Smooth muscle cell (in vitro differentiated cells): ENCODE data around the gene IL27RA. TPM values are rescaled to one million over a fixed set of nuclear protein-coding genes. Genes with fewer than 3 reads are reported as not detected.

Source experiments
- DNase-seq: peaks from one replicate; lab custom pipeline; 2025; ENCODE audit not compliant: unreplicated experiment; lab: John Stamatoyannopoulos, UW
- H2AFZ ChIP-seq: fragments of 200-600 bp; sonication (generic); 2 replicates; pipeline ENCODE4 v1.6.0; 2016; ENCODE audit warnings: antibody characterized with exemption, low read depth, mild to moderate bottlenecking
- H3F3A ChIP-seq: fragments of 200-600 bp; sonication (generic); 2 replicates; pipeline ENCODE4 v1.6.0; 2017; ENCODE audit warnings: antibody characterized with exemption, low read depth
- H3K27ac ChIP-seq: fragments of 200-600 bp; sonication (generic); 2 replicates; pipeline ENCODE4 v1.5.1; 2016; ENCODE audit warnings: low read depth, mild to moderate bottlenecking
- H3K27me3 ChIP-seq: fragments of 200-600 bp; sonication (generic); 2 replicates; pipeline ENCODE4 v1.6.1; 2016; ENCODE audit warnings: low read depth, mild to moderate bottlenecking
- H3K36me3 ChIP-seq: fragments of 200-600 bp; sonication (generic); 2 replicates; pipeline ENCODE4 v1.5.1; 2016; ENCODE audit warnings: low read depth
- H3K4me1 ChIP-seq: fragments of 200-600 bp; sonication (generic); 2 replicates; pipeline ENCODE4 v1.5.1; 2016; ENCODE audit warnings: low read depth
- H3K4me2 ChIP-seq: fragments of 200-600 bp; sonication (generic); 2 replicates; pipeline ENCODE4 v1.6.0; 2016; ENCODE audit warnings: mild to moderate bottlenecking
- H3K4me3 ChIP-seq: fragments of 200-600 bp; sonication (generic); 2 replicates; pipeline ENCODE4 v1.5.1; 2016; ENCODE audit warnings: mild to moderate bottlenecking
- H3K79me2 ChIP-seq: fragments of 200-600 bp; sonication (generic); 2 replicates; pipeline ENCODE4 v1.6.0; 2016; ENCODE audit warnings: low read depth, mild to moderate bottlenecking
- H3K9ac ChIP-seq: fragments of 200-600 bp; sonication (generic); 2 replicates; pipeline ENCODE4 v1.6.0; 2016; ENCODE audit warnings: low read depth
- H3K9me3 ChIP-seq: fragments of 200-600 bp; sonication (generic); replicated peaks from 2 replicates; pipeline ENCODE4 v1.5.1; 2016; ENCODE audit warnings: low read depth
- H4K20me1 ChIP-seq: fragments of 200-600 bp; sonication (generic); 2 replicates; pipeline ENCODE4 v1.6.0; 2016; ENCODE audit warnings: low read depth
- CTCF ChIP-seq: fragments of 200-600 bp; sonication (generic); IDR thresholded peaks from 2 replicates; pipeline ENCODE4 v1.5.1; 2017; ENCODE audit warnings: borderline replicate concordance, mild to moderate bottlenecking, antibody characterized with exemption; ENCODE audit not compliant: insufficient read depth, poor library complexity, severe bottlenecking
- WGBS: methylation state at CpG from one replicate; pipeline ENCODE4 v1.1.7; 2016; ENCODE audit warnings: low lambda C conversion rate; 5-methylcytosine and 5-hydroxymethylcytosine counted together
- polyA plus RNA-seq: library from polyadenylated mRNA; unstranded; fragments of >200 nt; fragmentation: Nextera tagmentation; extraction: Ambion mirVana; gene quantifications from 2 replicates; pipeline ENCODE4 v1.2.1, GENCODE V29; 2016
- total RNA-seq: library from RNA; depleted of rRNA; stranded (reverse); fragments of >200 nt; gene quantifications from 2 replicates; pipeline ENCODE4 v1.2.3, GENCODE V29; 2014

IL27RA gene
- total and polyA plus RNA-seq, 2 experiments from 2014 or later = 3.1 to 3.8 TPM

- Histone ChIP-seq H3K4me3 (no peak overlapping the region), H3K27me3 (no peaks in the 10 kb centered on the region), H3K27ac (peak overlapping the region; percentile 62), H3K36me3 (no peaks in the 10 kb centered on the region), H3K9me3 (no peaks in the 10 kb centered on the region), H3K79me2 (no peaks in the 10 kb centered on the region), H3F3A (no peaks in the 10 kb centered on the region), H3K4me2 (peak overlapping the region; percentile 80), H3K4me1 (peaks cover 17% of the 10 kb centered on the region), H4K20me1 (no peaks in the 10 kb centered on the region), H2AFZ (no peak overlapping the region), H3K9ac (no peak overlapping the region)
- no peak for TF ChIP-seq CTCF
- WGBS = 70% methylated on average over 7 of the region's 10 CpGs
- DNase-seq = no peak
Observed at GRCh38 chr19:13985771-13986347, 45.7 kb upstream of the IL27RA start.

GRCh38 chr19:13986348-13986904 is 45.1 kb upstream of the IL27RA start:
- Histone ChIP-seq H2AFZ (no peak overlapping the region), H3K27me3 (no peaks in the 10 kb centered on the region), H3K4me2 (peak overlapping the region; percentile 80), H3F3A (no peaks in the 10 kb centered on the region), H3K27ac (peak overlapping the region; percentile 62), H3K36me3 (no peaks in the 10 kb centered on the region), H3K4me1 (peaks cover 17% of the 10 kb centered on the region), H3K9me3 (no peaks in the 10 kb centered on the region), H3K79me2 (no peaks in the 10 kb centered on the region), H4K20me1 (no peaks in the 10 kb centered on the region), H3K4me3 (no peak overlapping the region), H3K9ac (peak overlapping the region; percentile 32)
- peak; percentile 55 for DNase-seq
- TF ChIP-seq CTCF = no peak
- 33% methylated on average over 19 of the region's 19 CpGs for WGBS

- peak overlapping the region; percentile 32 for H3K9ac ChIP-seq
- peak overlapping the region; percentile 62 for H3K27ac ChIP-seq
- no peaks in the 10 kb centered on the region for H3K79me2 ChIP-seq
- 79% methylated on average over 17 of the region's 17 CpGs for WGBS
- peak overlapping the region; percentile 80 for H3K4me2 ChIP-seq
- H2AFZ ChIP-seq = no peak overlapping the region
- TF ChIP-seq CTCF = no peak
- no peaks in the 10 kb centered on the region for H3K36me3 ChIP-seq
- H3K4me1 ChIP-seq = peaks cover 17% of the 10 kb centered on the region
- no peaks in the 10 kb centered on the region for H3K27me3 ChIP-seq
- no peaks in the 10 kb centered on the region for H4K20me1 ChIP-seq
- DNase-seq = no peak
- no peaks in the 10 kb centered on the region for H3F3A ChIP-seq
- H3K9me3 ChIP-seq = no peaks in the 10 kb centered on the region
- no peak overlapping the region for H3K4me3 ChIP-seq
Observed at GRCh38 chr19:13987101-13987890, 44.3 kb upstream of the IL27RA start.
